Sigmoid colon (tissue), 3 donors: ENCODE measurements around the gene PDE1A.

Experiments used
- CTCF ChIP-seq, 4 experiments: fragments of 450-650 bp in 3 of 4; fragments of 200-600 bp in 1 of 4; IDR thresholded peaks; one replicate each; pipeline ENCODE4 v1.5.1; 2016 to 2019; ENCODE audit warnings: antibody characterized with exemption in 4 of 4, mild to moderate bottlenecking in 3 of 4, moderate library complexity in 2 of 4
- POLR2A ChIP-seq, 2 donors: fragments of 450-650 bp; IDR thresholded peaks; one replicate each; pipeline ENCODE4 v1.6.1; 2016; ENCODE audit warnings: antibody characterized with exemption in 2 of 2, mild to moderate bottlenecking in 2 of 2, moderate library complexity in 2 of 2

- no peak for TF ChIP-seq CTCF (IDR thresholded peaks at IDR 0.05)
- no peak for TF ChIP-seq POLR2A (IDR thresholded peaks at IDR 0.05)
These were observed 196.3 kb downstream of the PDE1A start for GRCh38 chr2:182230561-182230960.
